Measurements from ENCODE around the gene EP400.
A peak's percentile ranks its signal among the peaks of the same experiment; 100 is the strongest.

EP400 gene

GRCh38 chr12:132025526-132025925 is 75.8 kb downstream of the EP400 start (continued):
- no peak for TF ChIP-seq ZSCAN5A (tag by site-specific recombination; IDR thresholded peaks at IDR 0.05)
- no peak for TF ChIP-seq ZNF610 (tag by site-specific recombination; IDR thresholded peaks at IDR 0.05; ENCODE audit: borderline replicate concordance)
- TF ChIP-seq ZNF169 (tag by site-specific recombination; IDR thresholded peaks at IDR 0.05) = no peak
- TF ChIP-seq ZNF280D (tag by site-specific recombination; IDR thresholded peaks at IDR 0.05) = no peak
- TF ChIP-seq ZBTB8A (tag by site-specific recombination; IDR thresholded peaks at IDR 0.05) = no peak
- TF ChIP-seq ZNF280C (tag by site-specific recombination; IDR thresholded peaks at IDR 0.05) = no peak
- no peak for TF ChIP-seq ZBTB1 (tag by site-specific recombination; IDR thresholded peaks at IDR 0.05)
- TF ChIP-seq ELK4 (IDR thresholded peaks at IDR 0.05; ENCODE audit: borderline replicate concordance, low read depth, low read length) = no peak
- TF ChIP-seq PRDM10 (tag by site-specific recombination; IDR thresholded peaks at IDR 0.05) = no peak
- no peak for TF ChIP-seq ZBTB44 (tag by site-specific recombination; IDR thresholded peaks at IDR 0.05)

- Histone ChIP-seq H3K4me3 (ENCODE audit: low read depth, low read length) (no peak overlapping the region), H3K27ac (ENCODE audit: extremely low read depth, low read depth, low read length) (no peak overlapping the region), H3K36me3 (ENCODE audit: control insufficient read depth in 2 of 2, insufficient read depth in 1 of 2, low read length in 2 of 2) (peaks cover 8 to 93% of the 10 kb centered on the region in 2 experiments), H3K9me3 (ENCODE audit: control insufficient read depth, insufficient read depth, low read depth, low read length) (no peaks in the 10 kb centered on the region), H3K4me1 (ENCODE audit: control insufficient read depth, insufficient read depth, low read length) (no peaks in the 10 kb centered on the region)
- TF ChIP-seq EGR2 (tag by site-specific recombination; IDR thresholded peaks at IDR 0.05; ENCODE audit: low read depth) (0 out of 2 replicates have a peak, but pooled peaks have one; percentile 19), ZNF221 (tag by site-specific recombination; IDR thresholded peaks at IDR 0.05; ENCODE audit: borderline replicate concordance) (no peak)
- POLR2A ChIA-PET = no interaction called here
- CTCF ChIA-PET = no interaction called here
Observed at GRCh38 chr12:132026061-132026795, 76.5 kb downstream of the EP400 start.
